Activated CD4-positive, alpha-beta T cell treated with anti-CD3 and anti-CD28 coated beads for 36 hours (primary cell): Measurements from ENCODE around the gene TDRD7. TPM values are rescaled to one million over a fixed set of nuclear protein-coding genes. Genes with fewer than 3 reads are reported as not detected.
"Not testable (repeated sequence)": the region's sequence is repeated elsewhere in the genome, so short reads cannot be mapped to it uniquely, and the experiment has no call there.

ENCODE experiments used
- ATAC-seq: fragments of 200-7000 bp; cut with Tn5 transposase; one replicate; pipeline ENCODE4 v1.10.0; 2021; ENCODE audit warnings: mild to moderate bottlenecking, moderate library complexity
- CTCF ChIA-PET: fragments of 350-600 bp; sonication (Branson Sonifier 250); formaldehyde crosslinking; loops from one replicate; lab custom pipeline; 2021; ENCODE audit warnings: antibody characterized with exemption; lab: Charles Lee
- POLR2A ChIA-PET: fragments of 350-600 bp; sonication (Branson Sonifier 250); formaldehyde crosslinking; loops from one replicate; lab custom pipeline; 2021; ENCODE audit warnings: antibody characterized with exemption, inconsistent platforms; lab: Charles Lee
- DNase-seq: peaks from one replicate; pipeline ENCODE4 v3.0.0-alpha.2; 2020
- H3K27ac Mint-ChIP-seq: one replicate; pipeline ENCODE4 v1.8.0; 2021; ENCODE audit warnings: mixed read lengths
- H3K27me3 Mint-ChIP-seq: one replicate; pipeline ENCODE4 v1.8.0; 2021; ENCODE audit warnings: mixed read lengths
- H3K36me3 Mint-ChIP-seq: one replicate; pipeline ENCODE4 v1.8.0; 2021; ENCODE audit warnings: low read depth, mixed read lengths
- H3K4me1 Mint-ChIP-seq: one replicate; pipeline ENCODE4 v1.8.0; 2021; ENCODE audit warnings: mixed read lengths
- H3K4me3 Mint-ChIP-seq: one replicate; pipeline ENCODE4 v1.8.0; 2021; ENCODE audit warnings: mild to moderate bottlenecking, moderate library complexity, mixed read lengths
- H3K9me3 Mint-ChIP-seq: one replicate; pipeline ENCODE4 v1.8.0; 2021; ENCODE audit warnings: low read depth, mixed read lengths
- intact Hi-C, 2 experiments: fragments of 100-400 bp; cut with DNase I in 1 of 2; cut with micrococcal nuclease in 1 of 2; formaldehyde crosslinking; loops; one replicate each; pipeline versions ENCODE4 v1.14.2 to v1.15.1; 2022 to 2024; cut with DNase I, micrococcal nuclease
- total RNA-seq, 2 experiments: library from RNA; stranded (reverse); gene quantifications; one replicate each; pipeline ENCODE4 v1.2.3, GENCODE V29; 2021

The TDRD7 gene
- total RNA-seq, 2 experiments from 2014 or later: 9.3 TPM

DNA sequence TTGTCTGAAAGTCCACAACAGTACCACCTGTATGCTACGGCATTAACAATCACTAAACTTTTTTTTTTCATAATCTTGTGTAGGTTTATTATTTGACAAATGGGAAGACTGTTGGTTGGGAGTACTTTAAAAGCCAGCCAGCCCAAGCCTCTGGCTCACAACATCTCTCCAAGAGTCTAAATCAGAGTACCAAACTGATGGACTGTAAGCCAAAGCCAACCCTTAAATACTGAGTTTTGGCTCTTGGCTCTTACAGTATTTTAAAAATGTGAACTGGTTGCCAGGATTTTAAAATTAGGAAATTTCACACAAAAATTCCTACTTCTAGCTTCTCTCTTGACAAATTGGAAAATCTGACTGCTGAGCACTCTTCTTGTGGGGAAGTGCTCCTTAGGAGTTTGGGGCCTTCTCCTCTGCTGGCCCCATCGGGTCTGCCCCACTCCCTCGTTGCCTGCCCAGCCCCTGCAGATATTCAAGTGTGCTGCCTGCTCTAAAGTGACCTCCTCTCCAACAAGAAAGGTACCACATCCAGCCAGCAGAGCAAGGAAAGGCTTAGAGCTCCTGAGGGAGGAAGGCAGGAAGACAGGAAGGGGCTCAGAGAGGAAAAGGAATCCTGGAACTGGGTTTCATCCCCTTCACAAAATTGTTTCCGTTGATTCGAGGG lies 67.7 kb downstream of the TDRD7 start:
- ChIA-PET POLR2A (no interaction called here), CTCF (no interaction called here)
- Mint-ChIP-seq H3K27ac (no peak overlapping the region), H3K4me3 (no peak overlapping the region), H3K36me3 (peaks cover 27% of the 10 kb centered on the region), H3K4me1 (no peaks in the 10 kb centered on the region), H3K27me3 (no peaks in the 10 kb centered on the region), H3K9me3 (peaks cover 5% of the 10 kb centered on the region)
- intact Hi-C loops: no loop called here
- DNase-seq (no peak), ATAC-seq (no peak)

DNA sequence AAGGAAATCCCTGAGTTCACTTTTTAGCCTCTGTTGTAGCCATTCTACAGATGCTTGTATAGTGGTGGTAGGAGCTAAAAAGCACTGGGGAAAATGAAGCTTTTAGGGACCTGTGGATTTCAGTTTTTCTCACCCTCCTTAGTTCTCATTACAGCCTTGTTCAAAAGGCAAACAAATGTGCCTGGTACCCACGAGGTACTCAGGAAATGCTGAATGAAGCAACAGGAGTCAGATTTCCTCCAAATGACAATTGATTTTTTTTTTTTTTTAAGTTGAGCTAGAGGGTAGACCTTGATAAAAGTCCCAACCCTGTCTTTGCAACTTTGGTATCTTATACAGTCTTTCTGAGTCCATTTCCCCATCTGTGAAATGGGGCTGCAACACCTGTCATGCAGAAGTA lies 68.3 kb downstream of the TDRD7 start:
- H3K4me3 Mint-ChIP-seq: no peak overlapping the region
- H3K27me3 Mint-ChIP-seq: no peaks in the 10 kb centered on the region
- H3K4me1 Mint-ChIP-seq: no peaks in the 10 kb centered on the region
- H3K27ac Mint-ChIP-seq: no peak overlapping the region
- ChIA-PET CTCF (no interaction called here), POLR2A (no interaction called here)
- peaks cover 28% of the 10 kb centered on the region for H3K36me3 Mint-ChIP-seq
- DNase-seq (no peak), ATAC-seq (no peak)
- H3K9me3 Mint-ChIP-seq: peaks cover 5% of the 10 kb centered on the region
- intact Hi-C loops: no loop called here

GRCh38 chr9:97480749-97481148 lies 68.9 kb downstream of the TDRD7 start:
- CTCF ChIA-PET: interaction anchor here (1.3 to 2.2 kb wide), 3 partner anchors 12 to 118 kb away, joined by 4 to 8 read pairs (median 5); no protein-coding TSS in a partner anchor
- intact Hi-C loops: no loop called here
- no peaks in the 10 kb centered on the region for H3K27me3 Mint-ChIP-seq
- H3K27ac Mint-ChIP-seq: no peak overlapping the region
- H3K4me3 Mint-ChIP-seq: no peak overlapping the region
- no peaks in the 10 kb centered on the region for H3K4me1 Mint-ChIP-seq
- POLR2A ChIA-PET: no interaction called here
- H3K36me3 Mint-ChIP-seq: peaks cover 31% of the 10 kb centered on the region
- DNase-seq (no peak), ATAC-seq (no peak)
- H3K9me3 Mint-ChIP-seq: peaks cover 5% of the 10 kb centered on the region

- DNase-seq (no peak), ATAC-seq (no peak)
- no peaks in the 10 kb centered on the region for H3K27me3 Mint-ChIP-seq
- H3K36me3 Mint-ChIP-seq: peaks cover 45% of the 10 kb centered on the region
- no peaks in the 10 kb centered on the region for H3K4me1 Mint-ChIP-seq
- no peak overlapping the region for H3K27ac Mint-ChIP-seq
- POLR2A ChIA-PET: no interaction called here
- intact Hi-C loops: no loop called here
- CTCF ChIA-PET: interaction anchor here (0.7 to 2.3 kb wide), 4 partner anchors 15 to 134 kb away, joined by 3 to 15 read pairs (median 4); no protein-coding TSS in a partner anchor
- H3K9me3 Mint-ChIP-seq: peaks cover 12% of the 10 kb centered on the region
- no peak overlapping the region for H3K4me3 Mint-ChIP-seq
Measured at GRCh38 chr9:97484134-97484533, 72.2 kb downstream of the TDRD7 start.

DNA sequence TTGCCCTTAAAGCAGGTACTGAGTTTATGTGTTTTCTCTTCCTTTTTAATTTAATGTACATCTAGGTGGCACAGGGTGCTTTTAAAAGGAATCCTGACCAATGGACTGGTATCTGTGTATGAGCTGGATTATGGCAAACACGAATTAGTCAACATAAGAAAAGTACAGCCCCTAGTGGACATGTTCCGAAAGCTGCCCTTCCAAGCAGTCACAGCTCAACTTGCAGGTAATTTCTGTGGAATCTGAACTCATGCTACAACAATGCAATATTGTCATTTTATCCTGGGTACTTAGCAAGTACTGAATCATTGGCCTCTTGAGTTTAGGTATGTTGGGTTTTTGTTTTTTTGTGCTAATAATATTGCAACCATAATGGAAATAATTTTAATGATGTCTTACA lies 75.2 kb downstream of the TDRD7 start:
- ChIA-PET POLR2A (no interaction called here), CTCF (interaction anchor here (1.0 to 2.7 kb wide), 5 partner anchors 9 to 210 kb away, joined by 3 to 8 read pairs (median 4); partner anchors contain the start of gene XPA)
- DNase-seq (no peak), ATAC-seq (no peak)
- no peak overlapping the region for H3K27ac Mint-ChIP-seq
- no peaks in the 10 kb centered on the region for H3K27me3 Mint-ChIP-seq
- H3K9me3 Mint-ChIP-seq: peaks cover 9% of the 10 kb centered on the region
- H3K36me3 Mint-ChIP-seq: peaks cover 49% of the 10 kb centered on the region
- intact Hi-C loops: loop anchor here in 1 of 2 experiments (5.0 kb wide), 1 partner anchor 50 kb away; no protein-coding TSS in a partner anchor
- no peak overlapping the region for H3K4me3 Mint-ChIP-seq
- H3K4me1 Mint-ChIP-seq: no peaks in the 10 kb centered on the region

GRCh38 chr9:97487861-97488260 lies 76.0 kb downstream of the TDRD7 start:
- H3K36me3 Mint-ChIP-seq: peaks cover 48% of the 10 kb centered on the region
- H3K27ac Mint-ChIP-seq: no peak overlapping the region
- intact Hi-C loops: loop anchor here in 1 of 2 experiments (5.0 kb wide), 1 partner anchor 51 kb away; no protein-coding TSS in a partner anchor

GRCh38 chr9:97491216-97491999 lies 79.5 kb downstream of the TDRD7 start:
- DNase-seq (no peak), ATAC-seq (no peak)
- Mint-ChIP-seq H3K36me3 (peaks cover 47% of the 10 kb centered on the region), H3K9me3 (peaks cover 7% of the 10 kb centered on the region), H3K27me3 (no peaks in the 10 kb centered on the region), H3K27ac (no peak overlapping the region), H3K4me1 (no peaks in the 10 kb centered on the region), H3K4me3 (no peak overlapping the region)
- ChIA-PET CTCF (no interaction called here), POLR2A (no interaction called here)
- intact Hi-C loops: no loop called here

More at GRCh38 chr9:97487861-97488260, 76.0 kb downstream of the TDRD7 start:
- ATAC-seq: no peak
- no peak overlapping the region for H3K4me3 Mint-ChIP-seq
- POLR2A ChIA-PET: no interaction called here
- H3K9me3 Mint-ChIP-seq: peaks cover 7% of the 10 kb centered on the region
- DNase-seq: no peak
- CTCF ChIA-PET: interaction anchor here (1.0 to 2.7 kb wide), 4 partner anchors 8 to 128 kb away, joined by 3 to 8 read pairs (median 4); no protein-coding TSS in a partner anchor
- no peaks in the 10 kb centered on the region for H3K4me1 Mint-ChIP-seq
- no peaks in the 10 kb centered on the region for H3K27me3 Mint-ChIP-seq

GRCh38 chr9:97497558-97498375 lies 85.9 kb downstream of the TDRD7 start:
- H3K27ac Mint-ChIP-seq, DNase-seq, H3K9me3 Mint-ChIP-seq, POLR2A ChIA-PET, H3K4me1 Mint-ChIP-seq, intact Hi-C loops, H3K4me3 Mint-ChIP-seq, ATAC-seq: not testable (repeated sequence)
- CTCF ChIA-PET: interaction anchor here (1.5 kb wide), 1 partner anchor 101 kb away, joined by 5 read pairs; no protein-coding TSS in a partner anchor
- Mint-ChIP-seq H3K36me3 (peaks cover 22% of the 10 kb centered on the region), H3K27me3 (peaks cover 24% of the 10 kb centered on the region)

GRCh38 chr9:97498846-97499245 lies 87.0 kb downstream of the TDRD7 start:
- H3K9me3 Mint-ChIP-seq, H3K27ac Mint-ChIP-seq, DNase-seq, ATAC-seq, intact Hi-C loops, H3K4me3 Mint-ChIP-seq, POLR2A ChIA-PET: not testable (repeated sequence)
- Mint-ChIP-seq H3K36me3 (peaks cover 20% of the 10 kb centered on the region), H3K4me1 (peaks cover 15% of the 10 kb centered on the region), H3K27me3 (peaks cover 35% of the 10 kb centered on the region)
- CTCF ChIA-PET: interaction anchor here (0.6 kb wide), 1 partner anchor 14 kb away, joined by 3 read pairs; no protein-coding TSS in a partner anchor

GRCh38 chr9:97500263-97500662 lies 88.4 kb downstream of the TDRD7 start:
- ATAC-seq (no peak), DNase-seq (no peak)
- intact Hi-C loops: loop anchor here in 1 of 2 experiments (2.0 to 10.0 kb wide), 3 partner anchors 87 to 645 kb away; partner anchors contain the start of genes FOXE1, TDRD7 and ZNF782
- ChIA-PET CTCF (interaction anchor here (0.7 to 3.0 kb wide), 5 partner anchors 11 to 99 kb away, joined by 3 to 8 read pairs (median 7); no protein-coding TSS in a partner anchor), POLR2A (interaction anchor here (0.6 kb wide), 2 partner anchors 11 to 403 kb away, joined by 4 to 6 read pairs; no protein-coding TSS in a partner anchor)
- Mint-ChIP-seq H3K27ac (no peak overlapping the region), H3K27me3 (peaks cover 45% of the 10 kb centered on the region), H3K36me3 (peaks cover 20% of the 10 kb centered on the region), H3K9me3 (no peaks in the 10 kb centered on the region), H3K4me3 (no peak overlapping the region), H3K4me1 (peaks cover 15% of the 10 kb centered on the region)
